ENCODE data around the gene CCR2.

CCR2 gene

DNA sequence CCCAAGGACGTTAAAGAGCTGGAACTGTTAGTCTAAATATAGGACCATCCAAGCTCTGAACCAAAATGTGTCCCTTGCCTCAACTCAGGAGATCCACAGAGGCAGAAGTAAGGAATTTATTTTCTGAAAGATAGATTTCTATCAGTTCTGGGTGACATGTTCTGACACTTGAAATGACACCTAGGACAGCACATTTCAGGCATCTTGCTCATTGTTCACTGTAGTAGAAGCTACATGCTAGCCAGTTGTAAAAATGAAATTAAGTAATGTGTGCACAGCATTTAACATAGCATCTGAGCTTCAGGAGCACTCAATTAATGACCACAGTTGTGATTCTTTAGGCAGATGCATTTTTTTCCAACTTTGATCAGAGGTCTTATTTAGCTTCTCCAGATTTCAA is 567 bp downstream of the CCR2 start:
- no peaks in the 10 kb centered on the region for H3K27me3 ChIP-seq (ENCODE audit: control insufficient read depth, insufficient read depth, low read length, poor library complexity, severe bottlenecking)
- no peak overlapping the region for H3K27ac ChIP-seq (ENCODE audit: insufficient read depth, low read depth, low read length, poor library complexity, severe bottlenecking)
- 72 to 79% methylated on average over 1 of the region's 1 CpG for WGBS, 2 experiments
- H3K9me3 ChIP-seq (ENCODE audit: control insufficient read depth, low read length): no peaks in the 10 kb centered on the region
- no peak overlapping the region for H3K4me3 ChIP-seq (ENCODE audit: insufficient read depth, low read depth, low read length)
- no peaks in the 10 kb centered on the region for H3K4me1 ChIP-seq (ENCODE audit: control insufficient read depth, insufficient read depth, low read length)
- no peaks in the 10 kb centered on the region for H3K36me3 ChIP-seq (ENCODE audit: control insufficient read depth, insufficient read depth, low read length)

DNA sequence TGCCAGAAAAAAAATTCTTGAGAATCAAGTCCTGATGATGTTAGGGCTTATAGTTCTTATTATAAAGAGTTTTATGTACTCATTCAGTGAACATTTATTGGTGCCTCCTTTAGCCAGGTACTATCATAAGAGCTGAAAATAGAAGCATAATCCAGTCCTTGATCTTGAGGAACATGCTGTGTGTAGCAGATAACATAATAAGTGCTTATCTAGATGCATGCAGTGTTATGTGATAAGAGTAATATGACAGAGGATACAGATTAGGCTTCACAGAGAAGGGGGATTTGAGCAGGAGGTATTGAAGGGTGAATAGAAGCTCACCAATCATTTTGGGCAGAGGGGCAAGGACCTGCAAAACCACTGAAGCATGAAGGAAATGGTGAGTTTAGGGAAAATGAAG is 1.1 kb downstream of the CCR2 start:
- no peaks in the 10 kb centered on the region for H3K9me3 ChIP-seq (ENCODE audit: control insufficient read depth, low read length)
- no peaks in the 10 kb centered on the region for H3K27me3 ChIP-seq (ENCODE audit: control insufficient read depth, insufficient read depth, low read length, poor library complexity, severe bottlenecking)
- H3K36me3 ChIP-seq (ENCODE audit: control insufficient read depth, insufficient read depth, low read length): no peaks in the 10 kb centered on the region
- no peak overlapping the region for H3K4me3 ChIP-seq (ENCODE audit: insufficient read depth, low read depth, low read length)
- no peak overlapping the region for H3K27ac ChIP-seq (ENCODE audit: insufficient read depth, low read depth, low read length, poor library complexity, severe bottlenecking)
- H3K4me1 ChIP-seq (ENCODE audit: control insufficient read depth, insufficient read depth, low read length): no peaks in the 10 kb centered on the region

DNA sequence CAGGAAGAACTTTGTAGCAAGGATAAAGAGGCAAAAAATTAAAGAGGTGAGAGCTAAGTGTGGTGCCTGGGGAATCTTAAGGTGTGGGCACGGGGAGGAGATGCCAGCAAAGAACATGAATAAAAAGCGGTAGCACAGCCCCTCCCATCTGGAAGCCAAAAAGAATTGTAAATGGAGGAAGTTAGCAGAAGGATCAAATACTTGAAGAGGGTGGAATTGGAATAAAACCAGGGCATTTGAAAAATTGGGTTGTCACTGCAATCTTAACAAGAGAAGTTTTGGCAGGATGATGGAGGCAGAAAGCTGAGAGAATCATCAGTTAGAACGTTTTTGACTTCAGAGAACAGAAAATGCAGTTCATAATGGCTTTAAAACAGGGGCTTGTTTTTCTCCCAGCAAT is 2.4 kb downstream of the CCR2 start:
- Histone ChIP-seq H3K27me3 (ENCODE audit: control insufficient read depth, insufficient read depth, low read length, poor library complexity, severe bottlenecking) (no peaks in the 10 kb centered on the region), H3K9me3 (ENCODE audit: control insufficient read depth, low read length) (no peaks in the 10 kb centered on the region), H3K36me3 (ENCODE audit: control insufficient read depth, insufficient read depth, low read length) (no peaks in the 10 kb centered on the region), H3K4me1 (ENCODE audit: control insufficient read depth, insufficient read depth, low read length) (no peaks in the 10 kb centered on the region), H3K27ac (ENCODE audit: insufficient read depth, low read depth, low read length, poor library complexity, severe bottlenecking) (no peak overlapping the region), H3K4me3 (ENCODE audit: insufficient read depth, low read depth, low read length) (no peak overlapping the region)
- WGBS, 2 experiments: 82 to 85% methylated on average over 3 of the region's 3 CpGs

DNA sequence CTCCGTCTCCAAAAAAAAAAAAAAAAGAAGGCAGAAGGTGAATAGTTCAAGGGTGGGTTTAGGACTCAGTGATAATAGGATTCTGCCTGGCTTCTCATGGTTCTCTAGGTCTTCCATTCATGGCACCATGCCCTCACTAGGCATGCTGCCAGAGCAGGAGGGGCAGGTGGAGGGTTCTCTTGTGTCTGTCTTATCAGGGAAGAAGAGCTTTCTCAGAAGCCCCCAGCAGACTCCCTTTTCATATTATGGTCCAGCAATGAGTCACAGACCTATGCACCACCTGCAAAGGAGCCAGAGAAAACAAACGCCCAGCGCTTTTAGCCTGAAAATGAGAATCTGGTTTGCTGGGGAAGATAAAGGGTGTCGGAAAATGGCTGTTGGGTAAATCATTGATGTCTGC is 3.0 kb downstream of the CCR2 start:
- Histone ChIP-seq H3K9me3 (ENCODE audit: control insufficient read depth, low read length) (no peaks in the 10 kb centered on the region), H3K27ac (ENCODE audit: insufficient read depth, low read depth, low read length, poor library complexity, severe bottlenecking) (no peak overlapping the region), H3K4me1 (ENCODE audit: control insufficient read depth, insufficient read depth, low read length) (no peaks in the 10 kb centered on the region), H3K27me3 (ENCODE audit: control insufficient read depth, insufficient read depth, low read length, poor library complexity, severe bottlenecking) (no peaks in the 10 kb centered on the region), H3K4me3 (ENCODE audit: insufficient read depth, low read depth, low read length) (no peak overlapping the region), H3K36me3 (ENCODE audit: control insufficient read depth, insufficient read depth, low read length) (no peaks in the 10 kb centered on the region)
- 91 to 95% methylated on average over 4 of the region's 4 CpGs for WGBS, 2 experiments

DNA sequence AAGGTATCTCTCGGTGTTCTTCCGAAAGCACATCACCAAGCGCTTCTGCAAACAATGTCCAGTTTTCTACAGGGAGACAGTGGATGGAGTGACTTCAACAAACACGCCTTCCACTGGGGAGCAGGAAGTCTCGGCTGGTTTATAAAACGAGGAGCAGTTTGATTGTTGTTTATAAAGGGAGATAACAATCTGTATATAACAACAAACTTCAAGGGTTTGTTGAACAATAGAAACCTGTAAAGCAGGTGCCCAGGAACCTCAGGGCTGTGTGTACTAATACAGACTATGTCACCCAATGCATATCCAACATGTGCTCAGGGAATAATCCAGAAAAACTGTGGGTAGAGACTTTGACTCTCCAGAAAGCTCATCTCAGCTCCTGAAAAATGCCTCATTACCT is 4.6 kb downstream of the CCR2 start:
- Histone ChIP-seq H3K27ac (ENCODE audit: insufficient read depth, low read depth, low read length, poor library complexity, severe bottlenecking) (no peak overlapping the region), H3K36me3 (ENCODE audit: control insufficient read depth, insufficient read depth, low read length) (no peaks in the 10 kb centered on the region), H3K4me1 (ENCODE audit: control insufficient read depth, insufficient read depth, low read length) (no peaks in the 10 kb centered on the region), H3K9me3 (ENCODE audit: control insufficient read depth, low read length) (no peaks in the 10 kb centered on the region), H3K4me3 (ENCODE audit: insufficient read depth, low read depth, low read length) (no peak overlapping the region), H3K27me3 (ENCODE audit: control insufficient read depth, insufficient read depth, low read length, poor library complexity, severe bottlenecking) (no peaks in the 10 kb centered on the region)
- WGBS, 2 experiments: 94 to 97% methylated on average over 4 to 6 of the region's 6 CpGs

DNA sequence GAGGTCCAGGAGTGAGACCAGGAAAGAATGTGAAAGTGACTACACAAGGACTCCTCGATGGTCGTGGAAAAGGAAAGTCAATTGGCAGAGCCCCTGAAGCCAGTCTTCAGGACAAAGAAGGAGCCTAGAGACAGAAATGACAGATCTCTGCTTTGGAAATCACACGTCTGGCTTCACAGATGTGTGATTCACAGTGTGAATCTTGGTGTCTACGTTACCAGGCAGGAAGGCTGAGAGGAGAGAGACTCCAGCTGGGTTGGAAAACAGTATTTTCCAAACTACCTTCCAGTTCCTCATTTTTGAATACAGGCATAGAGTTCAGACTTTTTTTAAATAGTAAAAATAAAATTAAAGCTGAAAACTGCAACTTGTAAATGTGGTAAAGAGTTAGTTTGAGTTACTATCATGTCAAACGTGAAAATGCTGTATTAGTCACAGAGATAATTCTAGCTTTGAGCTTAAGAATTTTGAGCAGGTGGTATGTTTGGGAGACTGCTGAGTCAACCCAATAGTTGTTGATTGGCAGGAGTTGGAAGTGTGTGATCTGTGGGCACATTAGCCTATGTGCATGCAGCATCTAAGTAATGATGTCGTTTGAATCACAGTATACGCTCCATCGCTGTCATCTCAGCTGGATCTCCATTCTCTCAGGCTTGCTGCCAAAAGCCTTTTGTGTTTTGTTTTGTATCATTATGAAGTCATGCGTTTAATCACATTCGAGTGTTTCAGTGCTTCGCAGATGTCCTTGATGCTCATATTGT is 6.0 kb downstream of the CCR2 start:
- no peak overlapping the region for H3K4me3 ChIP-seq (ENCODE audit: insufficient read depth, low read depth, low read length)
- H3K4me1 ChIP-seq (ENCODE audit: control insufficient read depth, insufficient read depth, low read length): no peaks in the 10 kb centered on the region
- 76 to 78% methylated on average over 11 of the region's 11 CpGs for WGBS, 2 experiments
- H3K27ac ChIP-seq (ENCODE audit: insufficient read depth, low read depth, low read length, poor library complexity, severe bottlenecking): peak overlapping the region; percentile 44
- H3K36me3 ChIP-seq (ENCODE audit: control insufficient read depth, insufficient read depth, low read length): no peaks in the 10 kb centered on the region
- H3K27me3 ChIP-seq (ENCODE audit: control insufficient read depth, insufficient read depth, low read length, poor library complexity, severe bottlenecking): no peaks in the 10 kb centered on the region
- H3K9me3 ChIP-seq (ENCODE audit: control insufficient read depth, low read length): no peaks in the 10 kb centered on the region

- no peaks in the 10 kb centered on the region for H3K36me3 ChIP-seq (ENCODE audit: control insufficient read depth, insufficient read depth, low read length)
Observed at GRCh38 chr3:46360907-46361306, 7.0 kb downstream of the CCR2 start.

GRCh38 chr3:46361408-46362283 is 7.7 kb downstream of the CCR2 start:
- 91 to 97% methylated on average over 8 of the region's 8 CpGs for WGBS, 2 experiments

More at GRCh38 chr3:46360907-46361306, 7.0 kb downstream of the CCR2 start:
- Histone ChIP-seq H3K9me3 (ENCODE audit: control insufficient read depth, low read length) (no peaks in the 10 kb centered on the region), H3K4me3 (ENCODE audit: insufficient read depth, low read depth, low read length) (no peak overlapping the region), H3K4me1 (ENCODE audit: control insufficient read depth, insufficient read depth, low read length) (no peaks in the 10 kb centered on the region), H3K27me3 (ENCODE audit: control insufficient read depth, insufficient read depth, low read length, poor library complexity, severe bottlenecking) (no peaks in the 10 kb centered on the region), H3K27ac (ENCODE audit: insufficient read depth, low read depth, low read length, poor library complexity, severe bottlenecking) (no peak overlapping the region)
- WGBS, 2 experiments: 72 to 80% methylated on average over 6 of the region's 6 CpGs

DNA sequence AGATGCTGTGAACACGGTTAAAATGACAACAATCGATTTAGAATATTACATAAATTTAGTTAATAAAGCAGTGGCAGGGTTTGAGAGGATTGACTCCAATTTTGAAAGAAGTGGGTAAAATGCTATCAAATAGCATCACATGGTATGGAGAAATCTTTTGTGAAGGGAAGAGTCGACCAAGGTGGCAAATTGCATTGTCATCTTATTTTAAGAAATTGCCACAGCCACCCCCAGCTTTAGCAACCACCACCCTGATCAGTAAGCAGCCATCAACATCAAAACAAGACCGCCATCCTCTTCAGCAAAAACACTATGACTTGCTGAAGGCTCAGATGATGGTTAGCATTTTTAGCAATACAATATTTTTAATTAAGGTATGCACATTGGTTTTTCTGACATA is 11.1 kb downstream of the CCR2 start:
- H3K4me1 ChIP-seq (ENCODE audit: control insufficient read depth, insufficient read depth, low read length): no peaks in the 10 kb centered on the region
- H3K4me3 ChIP-seq (ENCODE audit: insufficient read depth, low read depth, low read length): no peak overlapping the region
- H3K36me3 ChIP-seq (ENCODE audit: control insufficient read depth, insufficient read depth, low read length): no peaks in the 10 kb centered on the region
- H3K27me3 ChIP-seq (ENCODE audit: control insufficient read depth, insufficient read depth, low read length, poor library complexity, severe bottlenecking): no peaks in the 10 kb centered on the region
- WGBS, 2 experiments: 93% methylated on average over 3 to 4 of the region's 4 CpGs
- H3K27ac ChIP-seq (ENCODE audit: insufficient read depth, low read depth, low read length, poor library complexity, severe bottlenecking): no peak overlapping the region
- no peaks in the 10 kb centered on the region for H3K9me3 ChIP-seq (ENCODE audit: control insufficient read depth, low read length)

More at GRCh38 chr3:46361408-46362283, 7.7 kb downstream of the CCR2 start:
- Histone ChIP-seq H3K4me1 (ENCODE audit: control insufficient read depth, insufficient read depth, low read length) (no peaks in the 10 kb centered on the region), H3K36me3 (ENCODE audit: control insufficient read depth, insufficient read depth, low read length) (no peaks in the 10 kb centered on the region), H3K4me3 (ENCODE audit: insufficient read depth, low read depth, low read length) (no peak overlapping the region), H3K27ac (ENCODE audit: insufficient read depth, low read depth, low read length, poor library complexity, severe bottlenecking) (no peak overlapping the region), H3K27me3 (ENCODE audit: control insufficient read depth, insufficient read depth, low read length, poor library complexity, severe bottlenecking) (no peaks in the 10 kb centered on the region), H3K9me3 (ENCODE audit: control insufficient read depth, low read length) (no peaks in the 10 kb centered on the region)

GRCh38 chr3:46365737-46366524 is 12.0 kb downstream of the CCR2 start:
- H3K36me3 ChIP-seq (ENCODE audit: control insufficient read depth, insufficient read depth, low read length): no peaks in the 10 kb centered on the region
- H3K4me3 ChIP-seq (ENCODE audit: insufficient read depth, low read depth, low read length): no peak overlapping the region
- H3K9me3 ChIP-seq (ENCODE audit: control insufficient read depth, low read length): no peaks in the 10 kb centered on the region
- no peak overlapping the region for H3K27ac ChIP-seq (ENCODE audit: insufficient read depth, low read depth, low read length, poor library complexity, severe bottlenecking)
- 89 to 94% methylated on average over 4 to 5 of the region's 5 CpGs for WGBS, 2 experiments
- no peaks in the 10 kb centered on the region for H3K4me1 ChIP-seq (ENCODE audit: control insufficient read depth, insufficient read depth, low read length)
- H3K27me3 ChIP-seq (ENCODE audit: control insufficient read depth, insufficient read depth, low read length, poor library complexity, severe bottlenecking): no peaks in the 10 kb centered on the region
